Mammary epithelial cell (primary cell): ENCODE data around the gene RABL6.

Source experiments
- CTCF ChIP-seq, 2 donors: IDR thresholded peaks in 1 of 2; conservative IDR thresholded peaks in 1 of 2; 2 replicates each; pipeline ENCODE4 v1.5.1; 2011 to 2012; ENCODE audit warnings: inconsistent platforms in 2 of 2, low read length in 2 of 2, mild to moderate bottlenecking in 2 of 2, control low read depth in 1 of 2, low read depth in 1 of 2; ENCODE audit not compliant: insufficient read depth in 1 of 2; ENCODE audit errors: extremely low read depth in 1 of 2
- EZH2 ChIP-seq: IDR thresholded peaks from 2 replicates; pipeline ENCODE4 v1.6.1; 2012; ENCODE audit warnings: low read length, inconsistent platforms, borderline replicate concordance

- no peak for TF ChIP-seq CTCF (conservative IDR thresholded peaks at IDR 0.05 in 1 of 2, IDR thresholded peaks at IDR 0.05 in 1 of 2; ENCODE audit: extremely low read depth in 1 of 2, insufficient read depth in 1 of 2, low read depth in 1 of 2, low read length in 2 of 2)
- TF ChIP-seq EZH2 = no peak
Measured at GRCh38 chr9:136815422-136815782, 7.7 kb downstream of the RABL6 start.
